Putamen (tissue), 1 donor: Measurements from ENCODE around the gene FXYD4.
"Not testable (repeated sequence)": the region's sequence is repeated elsewhere in the genome, so short reads cannot be mapped to it uniquely, and the experiment has no call there.

Experiments
- DNase-seq: peaks from one replicate; pipeline ENCODE4 v3.0.0-alpha.2; 2016; ENCODE audit warnings: low spot score

Gene FXYD4

GRCh38 chr10:43376046-43376635, 4.7 kb downstream of the FXYD4 start:
- no peak for DNase-seq

- DNase-seq: no peak
Measured at GRCh38 chr10:43376828-43377423, 5.5 kb downstream of the FXYD4 start.

- no peak for DNase-seq
Measured at GRCh38 chr10:43377424-43377883, 6.0 kb downstream of the FXYD4 start.

GRCh38 chr10:43380610-43381222, 9.3 kb downstream of the FXYD4 start:
- no peak for DNase-seq

- no peak for DNase-seq
Measured at GRCh38 chr10:43383204-43383971, 12.0 kb downstream of the FXYD4 start.

GRCh38 chr10:43384252-43385221, 13.1 kb downstream of the FXYD4 start:
- DNase-seq: no peak

GRCh38 chr10:43385412-43386004, 14.1 kb downstream of the FXYD4 start:
- no peak for DNase-seq

- no peak for DNase-seq
Measured at GRCh38 chr10:43386549-43386948, 15.1 kb downstream of the FXYD4 start.

- no peak for DNase-seq
Measured at GRCh38 chr10:43386981-43387677, 15.7 kb downstream of the FXYD4 start.

- DNase-seq: no peak
Measured at GRCh38 chr10:43387678-43388032, 16.2 kb downstream of the FXYD4 start.

- no peak for DNase-seq
Measured at GRCh38 chr10:43389867-43390266, 18.4 kb downstream of the FXYD4 start.

- no peak for DNase-seq
Measured at GRCh38 chr10:43390333-43390732, 18.9 kb downstream of the FXYD4 start.

GRCh38 chr10:43390759-43391158, 19.3 kb downstream of the FXYD4 start:
- DNase-seq: peak; percentile 68

- no peak for DNase-seq
Measured at GRCh38 chr10:43391496-43391895, 20.1 kb downstream of the FXYD4 start.

GRCh38 chr10:43392748-43393147, 21.3 kb downstream of the FXYD4 start:
- no peak for DNase-seq

GRCh38 chr10:43393186-43393585, 21.8 kb downstream of the FXYD4 start:
- not testable (repeated sequence) for DNase-seq

GRCh38 chr10:43393606-43394360, 22.3 kb downstream of the FXYD4 start:
- no peak for DNase-seq

- DNase-seq: no peak
Measured at GRCh38 chr10:43394868-43395267, 23.4 kb downstream of the FXYD4 start.

- no peak for DNase-seq
Measured at GRCh38 chr10:43395571-43396060, 24.2 kb downstream of the FXYD4 start.
